Measurements from ENCODE around the gene BICD1. TPM values are rescaled to one million over a fixed set of nuclear protein-coding genes. Genes with fewer than 3 reads are reported as not detected.

BICD1 gene
- total and polyA plus RNA-seq, 4 donors: 0.46 to 3.4 (median 1.1) TPM

GRCh38 chr12:32431025-32431424 is 324.4 kb downstream of the BICD1 start (continued):
- TF ChIP-seq ZBTB33 (IDR thresholded peaks at IDR 0.05) (no peak), ATF3 (IDR thresholded peaks at IDR 0.05) (no peak)

Small RNA genes within 50 kb of the gene (small RNA-seq; reads per million reads assigned to genes)
- not detected for gene AC048344.2
- gene AC048344.3: not detected
- gene RF00019: not detected

Other genes with a start within 250 kb of the BICD1 start
- 10 to 100 TPM; 41.4 to 69.7 TPM for gene RESF1, start 147.4 kb upstream of the BICD1 start, total RNA-seq
- 10 to 100 TPM; 19.5 to 33.0 TPM for gene RESF1, start 147.4 kb upstream of the BICD1 start, polyA plus RNA-seq